Right lung (tissue), 10 donors: ENCODE measurements around the gene SYTL2. TPM values are rescaled to one million over a fixed set of nuclear protein-coding genes. Genes with fewer than 3 reads are reported as not detected.
"Not testable (repeated sequence)": the region's sequence is repeated elsewhere in the genome, so short reads cannot be mapped to it uniquely, and the experiment has no call there.

Experiments used
- DNase-seq, 2 donors: peaks; one replicate each; pipeline ENCODE4 v3.0.0-alpha.2; 2013
- long read RNA-seq, 8 donors: transcript quantifications; one replicate each; lab custom pipeline, GENCODE V29; 2026
- polyA plus RNA-seq, 5 donors: library from polyadenylated mRNA; unstranded; fragments of 120-200 nt; gene quantifications; one replicate each; pipeline versions ENCODE4 v1.2.1 to v1.2.3, GENCODE V29; 2013; ENCODE audit warnings: inconsistent platforms in 1 of 5, low replicate concordance in 1 of 5; ENCODE audit not compliant: insufficient read length in 5 of 5, insufficient read depth in 1 of 5

Gene SYTL2, protein sequence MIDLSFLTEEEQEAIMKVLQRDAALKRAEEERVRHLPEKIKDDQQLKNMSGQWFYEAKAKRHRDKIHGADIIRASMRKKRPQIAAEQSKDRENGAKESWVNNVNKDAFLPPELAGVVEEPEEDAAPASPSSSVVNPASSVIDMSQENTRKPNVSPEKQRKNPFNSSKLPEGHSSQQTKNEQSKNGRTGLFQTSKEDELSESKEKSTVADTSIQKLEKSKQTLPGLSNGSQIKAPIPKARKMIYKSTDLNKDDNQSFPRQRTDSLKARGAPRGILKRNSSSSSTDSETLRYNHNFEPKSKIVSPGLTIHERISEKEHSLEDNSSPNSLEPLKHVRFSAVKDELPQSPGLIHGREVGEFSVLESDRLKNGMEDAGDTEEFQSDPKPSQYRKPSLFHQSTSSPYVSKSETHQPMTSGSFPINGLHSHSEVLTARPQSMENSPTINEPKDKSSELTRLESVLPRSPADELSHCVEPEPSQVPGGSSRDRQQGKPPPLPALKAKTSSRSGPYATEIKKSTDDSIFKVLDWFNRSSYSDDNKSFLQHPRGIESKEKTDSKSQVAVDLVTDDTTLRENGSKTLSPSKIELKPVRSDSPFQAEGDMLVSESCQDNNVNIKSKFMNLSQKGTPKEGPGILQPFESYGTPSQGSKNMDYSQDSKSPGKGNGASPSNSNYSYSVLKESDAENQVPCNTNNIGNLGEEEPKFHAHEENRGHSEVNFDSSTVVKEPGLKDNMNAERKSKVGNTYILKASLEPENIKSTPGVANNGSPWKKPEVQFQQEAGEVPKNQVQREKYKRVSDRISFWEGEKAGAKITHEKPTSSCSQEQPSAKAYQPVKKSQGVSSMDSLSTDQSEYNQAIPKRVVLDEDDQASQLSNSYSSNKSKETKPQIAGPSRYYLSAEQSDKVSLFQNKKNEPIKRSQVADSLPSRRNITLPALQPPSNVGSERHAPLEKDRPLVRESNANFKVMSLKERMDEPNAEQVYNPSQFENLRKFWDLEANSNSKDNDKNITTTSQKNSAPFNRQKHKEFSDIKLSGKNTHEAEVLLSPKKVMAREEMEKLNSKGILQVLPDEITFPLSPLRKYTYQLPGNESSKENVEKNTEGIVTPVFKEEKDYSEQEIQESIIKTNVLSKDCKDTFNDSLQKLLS (N-terminal part only)
- 10 to 100 TPM; 24.1 to 72.1 (median 53.6) TPM for polyA plus RNA-seq
- long read RNA-seq, donor 1, partial matches to known transcripts, result 0 of 5 reads
- long read RNA-seq, donor 1, other reads (novel, unspliced or antisense), result 0 of 5 reads
- long read RNA-seq, donor 2, partial matches to known transcripts, result 0 of 5 reads
- long read RNA-seq, donor 2, other reads (novel, unspliced or antisense), result 0 of 5 reads
- long read RNA-seq, donor 3, transcript SYTL2-212 (2 exons, 657 nt), result major isoform, 5 of 7 reads
- long read RNA-seq, donor 3, partial matches to known transcripts, result 0 of 7 reads
- long read RNA-seq, donor 3, other reads (novel, unspliced or antisense), result 0 of 7 reads
- long read RNA-seq, donor 4, partial matches to known transcripts, result 0 of 1 reads
- long read RNA-seq, donor 4, other reads (novel, unspliced or antisense), result 0 of 1 reads
- long read RNA-seq, donor 5, partial matches to known transcripts, result 0 of 2 reads
- long read RNA-seq, donor 5, other reads (novel, unspliced or antisense), result 0 of 2 reads
- long read RNA-seq, donor 6, partial matches to known transcripts, result 0 of 2 reads
- long read RNA-seq, donor 6, other reads (novel, unspliced or antisense), result 0 of 2 reads
- long read RNA-seq, donor 7, result 0 reads
- long read RNA-seq, donor 8, partial matches to known transcripts, result 0 of 2 reads
- long read RNA-seq, donor 8, other reads (novel, unspliced or antisense), result 0 of 2 reads

DNA sequence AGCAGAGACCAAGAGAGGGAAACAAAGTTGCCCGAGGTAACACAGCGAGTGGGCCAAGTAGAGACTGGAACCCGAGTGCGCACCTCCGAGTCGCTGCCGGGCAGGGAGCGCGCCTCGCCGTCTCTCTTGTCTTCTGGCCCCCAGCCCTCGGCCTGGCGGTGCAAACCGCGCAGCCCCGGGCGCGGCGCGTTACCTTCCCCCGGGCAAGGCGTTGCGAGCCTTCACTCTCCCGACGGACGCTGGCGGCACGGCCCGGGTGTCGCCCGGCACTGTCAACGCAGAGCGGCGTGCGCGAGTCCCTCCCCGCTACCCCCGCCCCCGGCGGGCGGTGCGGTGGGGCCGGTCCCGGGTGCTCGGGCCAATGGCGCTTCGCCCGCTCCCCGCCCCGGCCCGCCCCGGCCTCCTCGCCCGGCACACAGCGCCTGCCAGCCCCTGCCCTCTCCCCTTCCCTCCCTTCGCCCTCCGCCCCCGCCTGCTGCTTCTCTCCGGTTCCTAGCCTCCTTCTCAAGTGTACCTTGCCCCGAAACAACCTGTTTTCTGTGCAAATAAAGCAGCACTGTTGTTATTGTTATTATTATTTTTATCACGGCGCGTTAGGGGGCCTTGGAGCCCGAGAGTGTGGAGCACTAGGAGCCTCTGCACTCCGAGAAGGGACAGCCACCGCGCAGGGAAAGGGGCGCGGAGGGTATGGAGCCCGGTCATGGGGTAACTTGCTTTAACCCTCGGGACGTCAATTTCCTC lies at the start of gene SYTL2:
TSS of gene SYTL2 (minus strand) at position 271 of the 741 bp plus-strand sequence. CDS start 53,416 bp downstream, outside the sequence.
- DNase-seq, result peak; percentile 61 to 67

DNA sequence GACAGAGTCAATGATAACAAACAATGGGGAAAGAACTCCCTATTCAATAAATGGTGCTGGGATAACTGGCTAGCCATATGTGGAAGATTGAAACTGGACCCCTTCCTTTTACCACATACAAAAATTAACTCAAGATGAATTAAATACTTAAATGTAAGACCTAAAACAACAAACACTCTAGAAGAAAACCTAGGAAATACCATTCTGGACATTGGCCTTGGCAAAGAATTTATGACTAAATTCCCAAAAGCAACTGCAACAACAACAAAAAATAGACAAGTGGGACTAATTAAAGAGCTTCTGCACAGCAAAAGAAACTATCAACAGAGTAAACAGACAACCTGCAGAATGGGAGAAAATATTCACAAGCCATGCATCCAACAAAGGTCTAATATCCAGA lies 48.6 kb upstream of the SYTL2 start:
- not testable (repeated sequence) for DNase-seq

DNA sequence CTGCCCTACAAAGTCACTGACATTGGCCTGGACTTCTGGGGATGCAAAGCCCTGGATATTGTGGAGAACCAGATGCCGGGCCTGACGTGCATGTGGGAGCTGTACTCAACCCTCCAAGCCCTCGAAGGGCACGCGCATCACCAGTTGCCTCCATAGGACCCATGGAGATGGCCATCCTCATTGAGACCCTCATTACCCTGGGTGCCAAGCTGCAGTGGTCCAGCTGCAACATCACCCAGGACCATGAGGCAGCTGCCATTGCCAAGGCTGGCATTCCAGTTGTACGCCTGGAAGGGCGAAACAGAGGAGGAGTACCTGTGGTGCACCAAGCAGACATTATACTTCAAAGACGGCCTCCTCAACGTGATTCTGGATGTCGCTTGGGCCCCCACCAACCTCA lies 46.2 kb upstream of the SYTL2 start:
- DNase-seq, result no peak

DNA sequence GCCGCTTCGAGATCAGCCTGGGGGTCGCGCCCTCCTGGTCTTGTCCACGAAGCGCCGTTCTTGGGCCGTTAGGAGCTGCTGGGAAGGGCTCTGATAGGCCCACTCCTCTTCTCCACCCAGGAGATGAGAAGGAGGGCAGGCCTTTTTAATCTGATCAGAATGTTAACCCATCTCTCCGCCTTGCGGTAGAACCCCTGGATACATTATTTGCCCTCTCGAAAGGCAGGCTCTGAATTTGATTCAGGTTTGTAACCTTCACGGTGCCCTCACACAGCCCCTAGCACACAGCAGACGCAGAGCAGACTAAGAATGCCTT lies 44.4 kb upstream of the SYTL2 start, which contains the start of gene CCDC83:
TSS of gene CCDC83 (plus strand) at position 43 of the 316 bp plus-strand sequence. CDS start 9,741 bp downstream, outside the sequence.
- DNase-seq, result no peak

DNA sequence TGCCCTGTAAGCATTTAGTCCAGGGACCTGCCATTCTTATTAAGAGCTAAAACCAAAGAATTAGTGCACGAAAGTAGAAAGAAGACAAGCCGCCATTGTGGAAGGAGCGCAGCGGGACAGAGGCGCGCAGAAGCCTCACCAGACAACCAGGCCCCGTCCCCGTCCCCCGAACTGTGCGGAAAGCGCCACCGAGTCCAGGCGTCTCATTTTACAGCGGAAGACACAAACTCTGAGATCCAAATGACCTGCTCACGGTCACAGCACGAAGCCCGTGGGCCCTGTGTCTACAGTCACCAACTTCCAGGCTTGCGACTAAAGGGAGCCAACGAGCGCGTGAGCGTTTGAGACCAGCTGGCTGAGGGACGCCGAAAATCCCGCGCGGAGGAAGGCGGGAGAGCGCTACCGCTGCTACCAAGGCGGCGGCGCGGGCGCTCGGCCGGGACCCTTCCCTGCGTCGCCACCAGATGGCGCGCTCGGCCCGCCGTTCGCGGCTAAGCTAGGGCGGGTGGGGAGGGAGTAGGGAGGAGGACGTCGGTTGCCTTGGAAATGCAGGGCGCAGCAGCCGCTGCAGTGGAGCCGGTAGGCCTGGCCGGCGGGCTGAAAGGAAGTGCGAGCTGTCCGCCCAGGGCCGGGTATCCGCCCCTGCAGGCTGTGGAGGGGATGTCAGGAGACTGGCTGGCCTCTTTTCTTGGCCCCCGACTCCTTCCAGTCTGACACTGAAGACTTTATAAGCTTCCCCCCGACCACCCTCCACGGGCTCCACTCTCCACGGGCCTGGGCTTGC lies 43.8 kb upstream of the SYTL2 start:
- DNase-seq, result peak; percentile 93 to 94

DNA sequence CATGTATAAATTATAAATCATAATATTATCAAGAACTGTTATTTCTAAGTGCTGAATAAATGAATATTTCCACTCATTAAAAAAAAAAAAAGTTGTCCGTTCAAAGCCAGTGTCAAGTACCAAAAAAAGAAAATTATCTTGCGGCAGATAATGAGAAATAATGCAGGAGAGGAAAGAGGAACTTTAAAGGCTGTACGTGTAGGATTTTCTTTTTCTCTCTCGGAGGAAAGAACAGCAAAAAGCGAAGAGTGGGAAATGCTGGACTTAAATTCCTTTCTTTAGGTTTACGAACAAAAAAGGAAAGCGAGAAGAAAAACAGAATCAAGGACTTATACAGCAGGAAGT lies 43.2 kb upstream of the SYTL2 start:
- DNase-seq, result no peak

DNA sequence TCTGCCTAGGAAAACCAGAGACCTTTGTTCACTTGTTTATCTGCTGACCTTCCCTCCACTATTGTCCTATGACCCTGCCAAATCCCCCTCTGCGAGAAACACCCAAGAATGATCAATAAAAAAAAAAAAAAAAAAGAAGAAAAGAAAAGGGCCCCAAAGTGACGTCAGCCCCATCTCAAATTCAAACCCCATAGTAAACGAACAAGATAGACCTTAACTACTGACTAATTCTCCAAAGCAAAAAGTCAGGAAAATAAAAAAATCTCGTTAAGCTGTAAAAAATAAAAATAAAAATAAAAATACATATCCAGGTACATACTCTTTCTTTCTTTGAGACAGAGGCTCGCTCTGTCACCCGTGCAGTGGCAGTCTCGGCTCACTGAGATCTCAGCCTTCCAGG lies 42.6 kb upstream of the SYTL2 start:
- not testable (repeated sequence) for DNase-seq

DNA sequence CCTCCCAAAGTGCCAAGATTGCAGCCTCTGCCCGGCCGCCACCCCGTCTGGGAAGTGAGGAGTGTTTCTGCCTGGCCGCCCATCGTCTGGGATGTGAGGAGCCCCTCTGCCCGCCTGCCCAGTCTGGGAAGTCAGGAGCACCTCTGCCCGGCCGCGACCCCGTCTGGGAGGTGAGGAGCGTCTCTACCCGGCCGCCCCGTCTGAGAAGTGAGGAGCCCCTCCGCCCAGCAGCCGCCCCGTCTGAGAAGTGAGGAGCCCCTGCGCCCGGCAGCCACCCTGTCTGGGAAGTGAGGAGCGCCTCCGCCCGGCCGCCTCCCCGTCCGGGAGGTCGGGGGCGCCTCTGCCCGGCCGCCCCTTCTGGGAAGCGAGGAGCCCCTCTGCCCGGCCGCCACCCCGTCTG lies 41.8 kb upstream of the SYTL2 start:
- not testable (repeated sequence) for DNase-seq

DNA sequence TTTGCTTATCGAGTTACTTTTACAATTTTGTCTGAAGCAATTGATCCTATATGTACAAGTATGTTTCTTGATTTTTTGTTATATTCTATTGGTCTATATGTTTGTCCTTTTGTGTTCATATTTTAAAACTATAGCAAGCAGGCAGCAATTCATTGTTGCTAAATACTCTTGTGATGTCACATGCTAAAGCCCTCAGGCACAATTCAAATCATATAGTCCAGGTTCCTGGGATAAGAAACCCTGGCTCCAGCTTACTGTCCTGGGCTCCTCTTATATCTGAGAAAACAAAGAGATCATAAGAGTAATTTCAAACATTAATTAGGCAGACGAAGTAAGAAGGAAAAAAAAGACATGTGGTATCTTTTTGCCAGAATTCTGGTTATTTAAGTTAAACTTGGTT lies 37.6 kb upstream of the SYTL2 start:
- no peak for DNase-seq

DNA sequence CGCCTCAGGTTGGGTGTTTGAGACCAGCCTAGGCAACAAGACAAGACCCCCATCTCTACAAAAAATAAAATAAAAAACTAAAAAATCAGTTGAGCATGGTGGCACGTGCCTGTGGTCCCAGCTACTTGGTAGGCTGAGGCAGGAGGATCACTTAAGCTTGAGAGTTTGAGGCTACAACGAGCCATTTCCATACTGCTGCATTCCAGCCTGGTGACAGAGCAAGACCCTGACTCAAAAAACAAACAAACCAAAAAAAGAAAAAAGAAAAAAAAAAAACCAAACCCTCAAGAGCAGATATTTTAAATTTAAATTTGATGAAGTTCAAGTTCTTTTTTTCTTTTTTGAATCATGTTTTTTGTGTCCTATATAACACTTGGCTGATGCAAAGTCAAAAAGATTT lies 37.1 kb upstream of the SYTL2 start:
- DNase-seq, result no peak

DNA sequence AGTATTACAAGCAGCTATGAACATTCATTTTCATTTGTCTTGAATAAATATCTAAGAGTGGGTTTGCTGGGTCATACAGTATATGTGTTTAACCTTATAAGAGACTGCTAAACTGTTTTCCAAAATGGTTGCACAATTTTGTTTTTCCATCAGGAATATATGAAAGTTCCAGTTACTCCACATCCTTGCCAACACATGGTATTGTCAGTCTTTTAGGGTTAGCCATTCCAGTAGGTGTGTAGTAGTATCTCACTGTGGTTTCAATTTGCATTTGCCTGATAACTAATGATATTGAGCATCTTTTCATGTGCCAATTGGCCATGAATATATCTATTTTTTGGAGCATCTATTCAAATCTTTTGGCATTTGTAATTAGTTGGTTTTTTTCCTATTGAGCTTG lies 36.5 kb upstream of the SYTL2 start:
- no peak for DNase-seq

DNA sequence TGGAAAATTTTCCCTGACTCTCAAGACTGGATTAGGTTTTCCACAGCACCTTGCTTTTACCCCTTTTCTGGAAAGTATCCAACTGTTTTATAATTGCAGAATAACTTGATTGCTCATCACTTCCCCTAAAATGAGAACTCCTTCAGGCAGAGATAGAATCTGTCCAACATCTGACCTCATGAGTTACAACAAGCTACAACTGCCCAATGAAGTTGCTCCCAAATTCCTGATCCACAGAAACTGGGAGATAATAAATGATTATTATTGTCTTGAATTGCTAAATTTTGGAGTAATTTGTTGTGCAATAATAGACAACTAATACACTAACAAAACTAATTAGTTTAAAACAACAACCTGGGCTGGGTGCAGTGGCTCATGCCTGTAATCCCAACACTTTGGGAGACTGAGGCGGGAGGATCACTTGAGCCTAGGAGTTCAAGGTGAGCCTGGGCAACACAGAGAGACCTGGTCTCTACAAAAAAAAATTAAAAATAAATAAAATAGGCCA lies 34.2 kb upstream of the SYTL2 start:
- no peak for DNase-seq

DNA sequence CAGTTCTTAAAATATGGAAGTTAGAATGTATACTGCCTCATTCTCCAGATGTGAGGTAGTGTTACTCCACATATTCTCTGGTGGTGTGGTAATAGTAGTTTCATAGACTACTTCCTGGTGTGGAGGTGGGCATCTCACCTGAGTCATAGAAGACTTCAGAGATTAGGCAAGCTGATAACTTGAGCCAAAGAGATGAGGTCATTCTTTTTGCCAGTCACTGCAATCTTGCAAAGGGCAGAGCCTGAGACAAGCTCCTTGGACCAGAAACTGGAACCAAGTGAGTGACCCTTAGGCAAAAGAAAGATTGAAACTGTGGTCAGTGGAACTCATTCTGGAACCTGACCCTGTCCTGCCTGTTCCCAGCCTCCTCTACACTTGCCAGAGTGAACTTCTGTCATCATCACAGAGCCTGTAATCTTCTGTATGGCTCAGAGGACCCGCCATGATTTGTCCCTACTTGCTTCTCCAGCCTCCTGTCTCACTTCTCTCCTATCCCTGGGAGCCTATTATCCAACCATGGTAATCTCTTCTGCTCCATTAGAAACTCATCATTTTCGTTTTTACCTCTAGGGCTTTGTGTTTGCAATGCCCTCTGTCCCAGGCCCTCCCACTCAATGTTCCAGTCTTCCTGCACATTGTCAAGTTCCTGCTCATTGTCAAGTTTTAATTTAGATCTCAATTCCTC lies 33.6 kb upstream of the SYTL2 start:
- no peak for DNase-seq

DNA sequence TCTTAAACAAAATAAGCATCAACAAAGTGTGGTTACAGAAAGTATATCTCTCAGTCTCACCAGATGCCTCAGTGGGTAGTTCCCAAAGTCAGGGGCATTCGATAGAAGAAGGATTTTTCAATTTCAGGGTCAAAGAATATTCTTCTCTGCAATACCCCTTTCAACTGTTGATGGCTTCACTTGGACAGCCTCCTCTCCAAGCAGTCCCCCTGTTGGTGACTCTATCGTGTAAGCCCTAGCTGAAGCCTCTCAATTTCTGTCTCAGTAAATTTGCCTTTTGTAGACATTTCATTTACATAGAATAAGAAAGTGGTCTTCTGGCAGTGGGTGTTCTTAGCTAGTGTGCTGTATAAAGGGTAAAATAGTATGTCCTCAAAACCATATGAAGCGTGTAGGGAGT lies 33.0 kb upstream of the SYTL2 start:
- DNase-seq, result no peak

DNA sequence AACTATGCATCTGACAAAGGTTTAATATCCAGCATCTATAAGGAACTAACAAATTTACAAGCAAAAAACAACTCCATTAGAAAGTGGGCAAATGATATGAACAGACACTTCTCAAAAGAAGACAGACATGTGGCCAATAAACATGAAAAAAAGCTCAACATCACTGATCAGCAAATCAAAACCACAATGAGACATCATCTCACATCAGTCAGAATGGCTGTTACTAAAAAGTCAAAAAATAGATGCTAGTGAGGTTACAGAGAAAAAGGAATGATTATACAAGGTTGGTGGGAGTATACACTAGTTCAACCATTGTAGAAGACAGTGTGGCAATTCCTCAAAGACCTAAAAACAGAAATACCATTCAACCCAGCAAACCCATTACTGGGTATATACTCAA lies 30.0 kb upstream of the SYTL2 start:
- DNase-seq, result not testable (repeated sequence)

DNA sequence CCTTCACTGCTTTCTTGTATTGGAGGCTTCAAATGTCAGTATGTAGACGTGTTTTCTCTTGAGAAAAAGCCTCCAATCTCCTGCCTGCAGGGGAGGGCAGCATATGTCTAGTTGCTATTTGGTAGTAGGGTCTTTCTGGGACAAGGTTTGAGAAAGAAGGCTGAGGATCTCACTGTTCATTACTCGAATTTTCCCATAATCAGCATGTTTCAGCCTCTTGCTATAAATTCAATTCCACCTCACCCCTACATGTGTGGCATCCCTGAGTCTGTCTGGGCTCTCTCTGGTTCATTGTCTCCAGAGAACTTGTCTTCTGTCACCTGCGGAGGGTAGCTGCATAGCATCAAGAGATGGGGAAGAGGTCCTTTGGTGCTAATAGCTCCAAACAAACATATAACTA lies 24.8 kb upstream of the SYTL2 start:
- DNase-seq, result no peak

DNA sequence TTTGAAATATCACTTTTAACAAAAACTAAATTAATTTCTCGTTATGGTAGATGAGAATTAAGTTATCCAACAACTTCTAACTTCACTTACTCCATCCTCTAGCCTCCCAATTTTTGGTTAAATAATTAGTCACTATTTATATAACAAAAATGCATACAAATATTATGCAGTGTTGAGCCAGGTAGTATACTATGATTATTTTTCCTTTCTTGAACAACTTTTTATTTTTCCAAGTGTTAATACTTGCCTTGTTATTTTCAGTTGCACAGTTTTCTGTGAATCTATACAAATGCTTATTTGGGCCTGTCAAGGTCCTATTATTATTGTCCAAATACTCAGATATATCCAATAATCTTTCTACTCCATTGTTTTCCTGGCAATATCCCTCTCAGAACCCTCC lies 24.3 kb upstream of the SYTL2 start:
- no peak for DNase-seq

DNA sequence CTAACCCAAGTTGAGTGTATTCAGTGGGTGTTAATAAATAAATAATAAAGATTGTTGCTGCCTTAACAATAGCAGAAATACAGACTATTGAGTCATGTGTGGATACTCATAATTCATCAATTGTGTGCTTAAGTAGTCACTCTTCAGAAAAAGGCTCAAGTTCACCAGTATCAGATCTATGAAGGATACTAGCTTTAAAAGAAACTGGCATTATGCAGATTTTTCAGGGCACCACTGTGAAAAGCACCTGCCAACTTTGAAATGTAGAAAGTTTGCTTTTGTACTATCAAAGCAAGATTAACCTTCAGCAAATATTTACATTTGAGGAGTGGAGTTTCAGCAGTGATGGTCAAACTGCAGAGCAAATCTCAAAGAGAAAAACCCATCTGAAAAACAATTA lies 20.1 kb upstream of the SYTL2 start:
- DNase-seq, result no peak
